ENCODE results near the gene PFDN6.
"Not testable (repeated sequence)": the region's sequence is repeated elsewhere in the genome, so short reads cannot be mapped to it uniquely, and the experiment has no call there.

PFDN6 gene

DNA sequence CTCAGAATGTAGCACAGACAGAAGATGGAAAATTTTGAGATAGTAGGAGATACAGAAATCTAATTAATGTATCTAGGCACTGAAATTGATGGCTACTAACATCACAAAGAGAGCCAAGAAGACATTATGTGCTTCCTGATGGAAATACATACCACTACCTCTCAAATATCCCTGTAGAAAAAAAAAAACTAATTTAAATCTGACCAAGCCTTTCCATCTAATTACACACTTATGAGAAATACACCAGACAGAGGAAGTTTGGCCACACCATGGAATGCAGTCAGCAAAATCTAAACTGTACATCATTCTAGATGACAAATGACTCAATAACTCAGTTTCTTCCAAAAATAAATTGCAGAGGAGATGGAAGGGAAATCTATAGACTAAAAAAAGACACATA, 36.6 kb upstream of the PFDN6 start:
- peaks cover 6% of the 10 kb centered on the region; the same call in 1 of the 2 replicates for H3K4me1 ChIP-seq (ENCODE audit: insufficient read depth, low read length)
- peaks cover 22% of the 10 kb centered on the region for H3K36me3 ChIP-seq (ENCODE audit: insufficient read depth, low read length)
- no peak overlapping the region for H3K9ac ChIP-seq (ENCODE audit: low read depth, low read length)
- no peaks in the 10 kb centered on the region; the same call in 1 of the 2 replicates for H3K9me3 ChIP-seq (ENCODE audit: insufficient read depth, low read depth, low read length)
- H3K27me3 ChIP-seq (ENCODE audit: insufficient read depth, low read length), result peaks cover 10% of the 10 kb centered on the region
- no peak overlapping the region for H3K4me3 ChIP-seq (ENCODE audit: low read length)
- H3K27ac ChIP-seq (ENCODE audit: low read depth, low read length), result no peak overlapping the region

DNA sequence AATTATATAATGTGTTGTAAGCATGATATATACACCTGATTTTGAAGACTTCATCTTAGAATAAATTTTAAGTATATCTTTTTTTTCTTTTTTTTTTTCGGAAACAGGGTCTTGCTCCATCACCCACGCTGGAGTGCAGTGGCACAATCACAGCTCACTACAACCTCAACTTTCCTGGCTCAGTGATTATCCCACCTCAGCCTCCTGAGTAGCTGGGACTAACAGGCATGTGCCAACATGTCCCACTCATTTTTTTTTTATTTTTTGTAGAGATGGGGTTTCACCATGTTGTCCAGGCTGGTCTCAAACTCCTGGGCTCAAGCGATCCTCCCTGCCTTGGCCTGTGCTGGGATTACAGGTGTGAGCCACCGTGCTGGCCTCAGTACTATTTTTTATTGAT, 34.8 kb upstream of the PFDN6 start:
- no peaks in the 10 kb centered on the region; the same call in 1 of the 2 replicates for H3K9me3 ChIP-seq (ENCODE audit: insufficient read depth, low read depth, low read length)
- H3K27me3 ChIP-seq (ENCODE audit: insufficient read depth, low read length), result no peaks in the 10 kb centered on the region
- no peak overlapping the region for H3K9ac ChIP-seq (ENCODE audit: low read depth, low read length)
- peaks cover 5% of the 10 kb centered on the region; the same call in 1 of the 2 replicates for H3K4me1 ChIP-seq (ENCODE audit: insufficient read depth, low read length)
- peaks cover 24% of the 10 kb centered on the region for H3K36me3 ChIP-seq (ENCODE audit: insufficient read depth, low read length)
- H3K27ac ChIP-seq (ENCODE audit: low read depth, low read length), result no peak overlapping the region
- 96% methylated on average over 4 of the region's 4 CpGs for WGBS
- H3K4me3 ChIP-seq (ENCODE audit: low read length), result no peak overlapping the region

DNA sequence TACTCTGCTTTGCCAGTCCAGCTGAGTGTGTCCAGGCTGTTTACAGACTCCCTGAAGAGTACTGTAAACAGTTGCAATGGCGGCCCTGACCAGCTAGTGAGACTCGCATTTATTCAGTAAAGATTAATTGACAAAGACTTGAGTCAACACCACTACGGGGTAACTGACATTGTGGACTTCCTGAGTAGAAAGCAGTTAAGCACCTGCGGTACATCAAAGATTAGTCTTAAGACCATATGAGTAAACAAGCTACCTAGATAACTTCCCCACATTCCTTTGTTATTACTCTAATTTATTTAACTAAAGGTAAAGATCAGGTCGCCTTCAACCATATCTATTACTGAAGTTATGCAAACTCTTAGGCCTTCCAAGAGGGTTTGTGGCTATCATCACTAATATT, 30.4 kb upstream of the PFDN6 start:
- no peak overlapping the region for H3K9ac ChIP-seq (ENCODE audit: low read depth, low read length)
- H3K9me3 ChIP-seq (ENCODE audit: insufficient read depth, low read depth, low read length), result no peaks in the 10 kb centered on the region; the same call in 1 of the 2 replicates
- H3K4me1 ChIP-seq (ENCODE audit: insufficient read depth, low read length), result no peaks in the 10 kb centered on the region
- H3K27ac ChIP-seq (ENCODE audit: low read depth, low read length), result no peak overlapping the region
- 92% methylated on average over 5 of the region's 5 CpGs for WGBS
- H3K4me3 ChIP-seq (ENCODE audit: low read length), result no peak overlapping the region
- H3K27me3 ChIP-seq (ENCODE audit: insufficient read depth, low read length), result no peaks in the 10 kb centered on the region
- peaks cover 38% of the 10 kb centered on the region for H3K36me3 ChIP-seq (ENCODE audit: insufficient read depth, low read length)

DNA sequence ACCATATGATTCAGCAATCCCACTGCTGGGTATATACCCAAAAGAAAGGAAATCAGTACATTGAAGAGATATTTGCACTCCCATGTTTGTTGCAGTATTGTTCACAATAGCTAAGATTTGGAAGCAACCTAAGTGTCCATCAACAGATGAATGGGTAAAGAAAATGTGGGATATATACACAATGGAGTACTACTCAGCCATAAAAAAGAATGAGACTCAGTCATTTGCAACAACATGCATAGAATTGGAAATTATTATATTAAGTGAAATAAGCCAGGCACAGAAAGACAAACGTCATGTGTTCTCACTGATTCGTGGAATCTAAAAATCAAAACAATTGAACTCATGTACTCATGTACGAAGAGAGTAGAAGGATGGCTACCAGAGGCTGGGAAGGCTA, 26.9 kb upstream of the PFDN6 start:
- not testable (repeated sequence) for H3K9ac ChIP-seq (ENCODE audit: low read depth, low read length); H3K4me3 ChIP-seq (ENCODE audit: low read length); H3K9me3 ChIP-seq (ENCODE audit: insufficient read depth, low read depth, low read length); H3K27me3 ChIP-seq (ENCODE audit: insufficient read depth, low read length); H3K27ac ChIP-seq (ENCODE audit: low read depth, low read length); H3K4me1 ChIP-seq (ENCODE audit: insufficient read depth, low read length)
- peaks cover 61% of the 10 kb centered on the region for H3K36me3 ChIP-seq (ENCODE audit: insufficient read depth, low read length)
- WGBS, result 76% methylated on average over 3 of the region's 3 CpGs

DNA sequence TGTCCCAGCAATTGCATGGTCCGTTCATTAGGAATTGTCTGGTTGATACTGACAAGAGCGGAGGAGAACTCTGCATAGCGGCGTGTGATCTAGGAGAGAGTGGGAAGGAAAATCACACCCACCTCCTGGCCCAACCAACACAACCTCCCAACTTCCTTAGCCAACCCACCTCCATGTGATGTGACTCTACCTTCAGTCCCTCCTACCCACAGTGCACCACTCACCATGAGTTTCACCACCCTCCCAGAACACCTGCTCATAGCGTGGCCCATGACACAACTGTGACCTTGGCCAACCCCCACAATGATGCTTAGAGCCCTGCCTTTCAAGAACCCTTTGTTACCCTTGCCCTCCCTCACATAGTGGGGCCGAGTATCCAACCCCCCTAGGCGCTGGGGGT, 25.4 kb upstream of the PFDN6 start:
- no peaks in the 10 kb centered on the region for H3K27me3 ChIP-seq (ENCODE audit: insufficient read depth, low read length)
- no peaks in the 10 kb centered on the region for H3K4me1 ChIP-seq (ENCODE audit: insufficient read depth, low read length)
- H3K9ac ChIP-seq (ENCODE audit: low read depth, low read length), result no peak overlapping the region
- no peaks in the 10 kb centered on the region for H3K9me3 ChIP-seq (ENCODE audit: insufficient read depth, low read depth, low read length)
- H3K27ac ChIP-seq (ENCODE audit: low read depth, low read length), result no peak overlapping the region
- WGBS, result 93% methylated on average over 5 of the region's 7 CpGs
- no peak overlapping the region for H3K4me3 ChIP-seq (ENCODE audit: low read length)
- H3K36me3 ChIP-seq (ENCODE audit: insufficient read depth, low read length), result peaks cover 72% of the 10 kb centered on the region

DNA sequence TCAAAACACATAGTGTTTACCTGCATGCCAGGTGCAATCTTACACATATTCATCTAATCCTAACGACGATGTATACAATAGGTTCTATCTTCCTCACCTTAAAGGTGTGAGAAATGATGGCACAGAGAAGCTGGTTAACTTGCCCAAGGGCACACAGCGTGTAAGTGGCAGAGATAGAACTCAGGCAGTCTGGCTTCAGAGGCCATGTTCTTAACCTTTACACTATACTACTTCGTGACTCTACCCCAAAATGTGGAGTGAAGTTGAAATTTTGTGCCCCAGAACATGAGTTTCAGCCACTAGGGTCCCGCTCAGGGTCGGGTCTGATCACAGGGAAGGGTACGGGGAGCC, 18.3 kb upstream of the PFDN6 start:
- 2% methylated on average over 7 of the region's 7 CpGs for WGBS
- H3K9me3 ChIP-seq (ENCODE audit: insufficient read depth, low read depth, low read length), result no peaks in the 10 kb centered on the region
- H3K36me3 ChIP-seq (ENCODE audit: insufficient read depth, low read length), result peaks cover 75% of the 10 kb centered on the region
- H3K4me3 ChIP-seq (ENCODE audit: low read length), result peak overlapping the region; percentile 79
- peaks cover 17% of the 10 kb centered on the region for H3K4me1 ChIP-seq (ENCODE audit: insufficient read depth, low read length)
- H3K27ac ChIP-seq (ENCODE audit: low read depth, low read length), result peak overlapping the region; percentile 95
- no peaks in the 10 kb centered on the region for H3K27me3 ChIP-seq (ENCODE audit: insufficient read depth, low read length)
- peak overlapping the region; percentile 97 for H3K9ac ChIP-seq (ENCODE audit: low read depth, low read length)

DNA sequence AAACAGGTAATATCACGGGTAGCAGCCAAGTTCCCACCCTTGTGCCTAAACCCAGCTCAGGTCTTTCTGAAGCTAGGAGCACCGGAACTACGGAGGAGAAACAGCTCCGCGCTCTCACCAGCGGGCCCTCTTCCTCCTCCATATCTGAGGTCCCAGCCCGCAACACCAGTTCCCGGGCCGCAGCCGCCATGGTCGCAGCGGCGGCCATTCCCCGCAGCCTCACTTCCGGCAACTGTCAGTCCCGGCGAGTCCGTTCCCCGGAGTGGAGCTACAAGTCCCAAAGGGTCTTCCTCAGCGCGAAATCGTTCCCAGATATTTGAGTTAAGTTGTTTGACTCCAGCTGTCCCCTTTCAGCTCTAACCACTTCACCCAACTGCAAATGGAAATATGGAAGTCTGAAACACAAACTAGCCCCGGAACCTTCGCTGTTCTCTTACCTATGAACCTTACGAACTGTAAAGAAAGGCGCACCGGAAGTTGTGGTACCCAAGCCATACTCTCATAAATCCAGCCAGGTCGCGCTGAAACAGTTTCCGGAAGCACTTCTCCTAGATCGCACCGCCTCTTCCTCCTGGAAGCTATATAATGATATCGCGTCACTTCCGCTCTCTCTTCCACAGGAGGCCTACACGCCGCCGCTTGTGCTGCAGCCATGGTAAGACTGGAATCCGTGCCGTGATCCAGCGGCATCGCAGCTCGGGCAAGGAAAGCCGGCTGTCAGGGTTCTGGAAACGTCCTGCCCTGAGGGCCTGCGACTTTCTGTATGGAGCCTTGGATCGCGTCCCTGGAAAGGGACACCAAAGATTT, 17.7 kb upstream of the PFDN6 start, which contains the start of the genes RPS18 and VPS52:
Gene RPS18 (plus strand): TSS at position 608 of the 807 bp plus-strand sequence. CDS start 45 bp downstream, at position 653.
Gene VPS52 (minus strand): TSS at position 409 of the 807 bp plus-strand sequence. CDS start 201 bp downstream, at position 208.
- no peaks in the 10 kb centered on the region for H3K27me3 ChIP-seq (ENCODE audit: insufficient read depth, low read length)
- H3K36me3 ChIP-seq (ENCODE audit: insufficient read depth, low read length), result peaks cover 75% of the 10 kb centered on the region
- H3K4me1 ChIP-seq (ENCODE audit: insufficient read depth, low read length), result peaks cover 17% of the 10 kb centered on the region
- H3K9ac ChIP-seq (ENCODE audit: low read depth, low read length), result peak within 1 kb of the TSS; percentile 97
- WGBS, result under 1% methylated on average over 48 of the region's 48 CpGs
- no peaks in the 10 kb centered on the region for H3K9me3 ChIP-seq (ENCODE audit: insufficient read depth, low read depth, low read length)
- peak within 1 kb of the TSS; percentile 79 for H3K4me3 ChIP-seq (ENCODE audit: low read length)
- peak within 1 kb of the TSS; percentile 97 for H3K27ac ChIP-seq (ENCODE audit: low read depth, low read length)

DNA sequence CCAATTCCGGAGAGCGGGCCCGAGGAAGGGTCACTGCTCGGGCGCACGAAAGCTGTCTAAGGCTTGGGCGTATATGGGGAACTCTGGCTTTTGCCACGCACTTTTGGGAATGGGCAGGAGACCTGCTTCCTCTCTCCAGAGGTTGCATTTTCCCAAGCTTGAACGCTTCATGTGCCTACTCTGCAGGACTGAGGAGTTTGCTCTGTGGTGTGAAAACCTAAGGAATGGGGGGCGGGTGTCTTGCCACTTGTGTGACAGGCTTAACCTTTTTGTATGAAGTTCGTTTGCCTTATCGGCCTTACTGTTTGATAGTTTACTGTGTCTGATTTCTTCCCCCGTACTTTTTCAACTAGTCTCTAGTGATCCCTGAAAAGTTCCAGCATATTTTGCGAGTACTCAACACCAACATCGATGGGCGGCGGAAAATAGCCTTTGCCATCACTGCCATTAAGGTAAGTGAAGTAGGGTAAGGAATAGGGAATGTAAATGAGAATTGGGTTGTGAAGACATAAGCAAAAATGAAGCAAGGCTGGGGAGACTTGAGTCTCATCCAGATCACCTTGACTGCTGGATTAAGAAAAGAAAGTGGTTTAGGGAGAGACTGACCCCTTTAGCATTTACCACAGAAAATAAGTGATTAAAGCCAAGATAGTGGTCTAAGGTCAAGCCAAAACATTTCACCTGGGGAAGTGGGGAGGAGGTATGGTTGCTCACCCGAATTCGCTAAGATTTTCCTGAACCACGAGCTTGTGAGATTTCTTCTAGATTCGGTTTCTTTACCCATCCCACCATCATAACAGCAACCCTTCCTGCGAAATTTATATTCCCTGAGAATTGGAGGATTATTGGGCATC, 16.9 kb upstream of the PFDN6 start:
- WGBS, result 4% methylated on average over 19 of the region's 22 CpGs

DNA sequence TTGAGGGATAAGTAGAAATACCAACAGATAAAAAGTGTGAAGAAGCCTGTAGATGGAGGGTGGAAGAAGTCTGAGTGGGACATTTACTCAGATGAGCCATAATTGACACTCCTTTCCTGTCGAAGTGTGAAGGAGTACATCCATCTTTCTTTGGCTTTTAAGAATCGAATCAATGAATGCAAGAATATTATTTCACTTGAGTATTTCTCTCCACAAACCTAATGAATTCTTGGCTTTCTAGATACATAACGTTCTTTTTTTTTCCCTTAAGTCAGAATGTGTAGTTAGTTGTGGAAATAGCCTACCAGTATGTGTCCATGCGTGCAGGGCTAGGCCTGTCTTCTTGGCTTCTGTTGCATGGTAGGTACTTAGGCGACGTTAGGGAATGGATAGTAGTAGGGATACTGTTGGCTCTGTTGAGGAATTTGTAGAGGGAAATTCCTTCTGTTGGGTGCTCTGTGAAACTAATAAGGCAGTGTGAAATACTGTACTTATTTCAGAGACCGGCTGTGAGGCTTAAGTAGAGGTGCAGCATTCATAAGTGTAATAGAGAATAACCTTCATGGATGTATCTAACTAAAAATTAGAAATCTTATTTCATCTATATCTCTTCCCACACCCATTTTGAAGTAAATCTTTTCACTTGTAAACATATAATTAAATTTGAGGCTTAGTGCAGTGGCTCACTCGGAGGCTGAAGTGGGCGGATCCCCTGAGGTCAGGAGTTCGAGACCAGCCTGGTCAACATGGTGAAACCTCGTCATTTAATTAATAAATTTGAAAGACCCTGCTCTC, 16.1 kb upstream of the PFDN6 start:
- Histone ChIP-seq H3K9me3 (ENCODE audit: insufficient read depth, low read depth, low read length) (no peaks in the 10 kb centered on the region), H3K4me3 (ENCODE audit: low read length) (peak overlapping the region; percentile 79), H3K4me1 (ENCODE audit: insufficient read depth, low read length) (peaks cover 17% of the 10 kb centered on the region), H3K27ac (ENCODE audit: low read depth, low read length) (peak overlapping the region; percentile 97), H3K9ac (ENCODE audit: low read depth, low read length) (peak overlapping the region; percentile 97), H3K27me3 (ENCODE audit: insufficient read depth, low read length) (no peaks in the 10 kb centered on the region), H3K36me3 (ENCODE audit: insufficient read depth, low read length) (peaks cover 60% of the 10 kb centered on the region)
- WGBS, result 56% methylated on average over 11 of the region's 11 CpGs

More for the DNA sequence above, 16.9 kb upstream of the PFDN6 start:
- Histone ChIP-seq H3K4me1 (ENCODE audit: insufficient read depth, low read length) (peaks cover 17% of the 10 kb centered on the region), H3K27ac (ENCODE audit: low read depth, low read length) (peak overlapping the region; percentile 97), H3K27me3 (ENCODE audit: insufficient read depth, low read length) (no peaks in the 10 kb centered on the region), H3K9me3 (ENCODE audit: insufficient read depth, low read depth, low read length) (no peaks in the 10 kb centered on the region), H3K9ac (ENCODE audit: low read depth, low read length) (peak overlapping the region; percentile 97), H3K4me3 (ENCODE audit: low read length) (peak overlapping the region; percentile 79), H3K36me3 (ENCODE audit: insufficient read depth, low read length) (peaks cover 68% of the 10 kb centered on the region)

DNA sequence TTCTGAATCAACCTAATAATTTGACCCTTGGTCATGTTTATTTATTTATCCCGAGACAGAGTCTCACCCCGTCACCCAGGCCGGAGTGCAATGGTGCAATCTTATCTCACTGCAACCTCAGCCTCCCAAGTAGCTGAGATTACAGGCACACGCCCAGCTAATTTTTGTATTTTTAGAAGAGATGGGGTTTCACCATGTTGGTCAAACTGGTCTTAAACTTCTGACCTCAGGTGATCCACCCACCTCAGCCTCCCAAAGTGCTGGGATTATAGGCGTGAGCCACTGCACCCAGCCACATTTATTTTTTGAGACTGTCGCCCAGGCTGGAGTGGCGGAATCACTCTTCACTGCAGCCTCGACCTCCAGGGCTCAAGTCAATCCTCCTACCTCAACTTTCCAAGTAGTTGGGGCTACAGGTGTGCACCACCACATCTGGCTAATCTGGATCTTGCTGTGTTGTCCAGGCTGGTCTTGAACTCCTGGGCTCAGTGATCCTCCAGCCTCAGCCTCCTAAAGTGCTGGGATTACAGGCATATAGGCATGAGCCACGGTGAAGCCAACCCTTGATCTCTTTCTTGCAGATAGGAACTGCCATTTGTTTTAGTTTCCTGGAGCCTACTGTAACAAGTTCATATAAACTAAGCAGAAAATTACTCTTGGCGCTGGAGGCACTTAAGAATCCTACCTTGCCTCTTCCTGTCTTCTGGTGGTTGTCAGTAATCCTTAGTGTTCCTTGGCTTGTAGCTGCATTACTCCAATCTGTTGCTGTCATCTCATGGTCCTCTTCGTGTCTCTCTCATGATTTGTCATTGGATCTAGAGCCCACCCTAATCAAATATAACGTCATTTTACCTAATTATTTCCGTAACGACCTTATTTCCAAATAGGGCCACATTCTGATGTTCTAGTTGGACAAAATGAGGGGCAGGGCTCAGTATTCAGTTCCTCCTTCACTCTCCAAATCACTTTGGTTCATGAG, 15.2 kb upstream of the PFDN6 start:
- Histone ChIP-seq H3K27ac (ENCODE audit: low read depth, low read length) (peak overlapping the region; percentile 97), H3K36me3 (ENCODE audit: insufficient read depth, low read length) (peaks cover 59% of the 10 kb centered on the region), H3K4me3 (ENCODE audit: low read length) (peak overlapping the region; percentile 79), H3K9me3 (ENCODE audit: insufficient read depth, low read depth, low read length) (no peaks in the 10 kb centered on the region), H3K27me3 (ENCODE audit: insufficient read depth, low read length) (no peaks in the 10 kb centered on the region), H3K9ac (ENCODE audit: low read depth, low read length) (peak overlapping the region; percentile 97), H3K4me1 (ENCODE audit: insufficient read depth, low read length) (peaks cover 17% of the 10 kb centered on the region)
- 82% methylated on average over 14 of the region's 14 CpGs for WGBS

Measured in HUES64 (cell line).